HEK293 (cell line): ENCODE results near the gene PRR15.

Experiments
- PBX3 ChIP-seq: sonication (generic); formaldehyde crosslinking; IDR thresholded peaks from 2 replicates; pipeline ENCODE4 v1.8.1; 2022; ENCODE audit warnings: mild to moderate bottlenecking, moderate library complexity, missing genetic modification reagents
- ZBTB49 ChIP-seq: fragments of 450-650 bp; formaldehyde crosslinking; IDR thresholded peaks from 2 replicates; pipeline ENCODE4 v1.5.1; 2016; ENCODE audit warnings: missing biosample characterization, missing genetic modification characterization, low read depth
- ZNF18 ChIP-seq: fragments of 450-650 bp; formaldehyde crosslinking; IDR thresholded peaks from 2 replicates; pipeline ENCODE4 v1.5.1; 2016; ENCODE audit warnings: missing biosample characterization, missing genetic modification characterization
- ZNF211 ChIP-seq: fragments of 450-650 bp; formaldehyde crosslinking; IDR thresholded peaks from 2 replicates; pipeline ENCODE4 v1.5.1; 2016; ENCODE audit warnings: low read depth, missing biosample characterization, missing genetic modification characterization
- ZNF830 ChIP-seq: fragments of 450-650 bp; IDR thresholded peaks from 2 replicates; pipeline ENCODE4 v1.5.0; 2018; ENCODE audit warnings: missing biosample characterization, missing genetic modification characterization, low read depth, mild to moderate bottlenecking, moderate library complexity

GRCh38 chr7:29569648-29570047 lies 6.0 kb downstream of the PRR15 start:
- TF ChIP-seq ZNF830 (tag by site-specific recombination) (no peak), PBX3 (CRISPR knock-in tag) (no peak), ZBTB49 (tag by site-specific recombination) (no peak), ZNF211 (no peak), ZNF18 (tag by site-specific recombination) (no peak)
